GM18951 (cell line): Measurements from ENCODE around the gene TMEM171.

Source experiments
- POLR2A ChIP-seq: IDR thresholded peaks from 4 replicates; pipeline ENCODE4 v1.6.1; 2011; ENCODE audit warnings: mild to moderate bottlenecking; ENCODE audit not compliant: insufficient read length, insufficient read depth; ENCODE audit errors: extremely low read depth
- in situ Hi-C: fragments of 300-500 bp; cut with MboI; formaldehyde crosslinking; loops from one replicate; pipeline ENCODE4 v1.12.0; 2022; ENCODE audit warnings: low sequenced_read_pairs, mixed read lengths, inconsistent platforms; ENCODE audit not compliant: unreplicated experiment

The TMEM171 gene, protein sequence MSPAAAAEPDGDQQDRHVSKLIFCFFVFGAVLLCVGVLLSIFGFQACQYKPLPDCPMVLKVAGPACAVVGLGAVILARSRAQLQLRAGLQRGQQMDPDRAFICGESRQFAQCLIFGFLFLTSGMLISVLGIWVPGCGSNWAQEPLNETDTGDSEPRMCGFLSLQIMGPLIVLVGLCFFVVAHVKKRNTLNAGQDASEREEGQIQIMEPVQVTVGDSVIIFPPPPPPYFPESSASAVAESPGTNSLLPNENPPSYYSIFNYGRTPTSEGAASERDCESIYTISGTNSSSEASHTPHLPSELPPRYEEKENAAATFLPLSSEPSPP

DNA sequence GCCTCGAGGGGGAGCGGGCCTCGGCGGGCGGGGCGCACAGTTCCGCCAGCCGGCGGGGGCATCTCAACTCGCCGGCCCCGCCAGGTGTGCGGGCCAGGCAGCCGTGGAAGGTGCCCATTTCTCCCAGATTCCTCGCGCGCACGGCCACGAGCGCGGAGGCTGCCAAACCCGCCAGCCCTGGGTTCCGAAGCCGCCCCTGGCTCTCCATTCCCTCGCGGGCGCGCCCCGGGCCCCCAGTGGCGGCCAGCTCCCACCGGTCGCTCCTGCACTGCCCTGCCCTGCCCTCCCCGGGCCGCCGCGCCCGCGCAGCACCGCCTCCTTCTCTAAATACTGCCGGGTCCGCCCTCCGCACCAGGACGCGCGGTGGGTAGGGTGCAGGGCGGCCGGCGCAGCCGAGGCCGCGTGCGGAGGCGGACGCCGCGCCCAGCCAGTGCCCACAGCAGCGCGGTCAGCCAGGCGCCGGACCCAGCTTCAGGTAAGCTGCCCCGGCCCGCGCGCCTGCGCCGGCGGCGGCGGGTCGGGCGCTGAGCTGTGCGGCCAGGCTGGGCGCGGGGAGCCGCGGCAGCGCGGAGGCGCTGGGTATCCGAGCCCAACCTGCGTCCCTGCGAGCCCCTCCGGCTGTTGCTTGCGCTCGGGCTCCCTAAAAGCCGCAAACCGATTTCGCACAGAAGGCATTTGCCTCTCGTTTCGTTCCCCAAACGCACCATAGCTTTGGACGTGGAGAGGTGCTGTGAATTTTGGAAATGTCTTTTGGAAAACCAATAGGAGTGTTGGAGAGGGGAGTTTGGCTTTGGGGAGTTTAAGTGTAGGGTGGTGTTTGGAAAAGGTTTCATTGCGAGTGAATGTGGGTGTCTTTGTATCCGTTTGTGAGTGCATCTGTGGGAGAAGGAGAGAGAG lies at the start of gene TMEM171:
TSS of gene TMEM171 (plus strand) at position 354 of the 897 bp plus-strand sequence. CDS start 2,799 bp downstream, outside the sequence.
- in situ Hi-C loops = no loop called here
- TF ChIP-seq POLR2A = no peak

DNA sequence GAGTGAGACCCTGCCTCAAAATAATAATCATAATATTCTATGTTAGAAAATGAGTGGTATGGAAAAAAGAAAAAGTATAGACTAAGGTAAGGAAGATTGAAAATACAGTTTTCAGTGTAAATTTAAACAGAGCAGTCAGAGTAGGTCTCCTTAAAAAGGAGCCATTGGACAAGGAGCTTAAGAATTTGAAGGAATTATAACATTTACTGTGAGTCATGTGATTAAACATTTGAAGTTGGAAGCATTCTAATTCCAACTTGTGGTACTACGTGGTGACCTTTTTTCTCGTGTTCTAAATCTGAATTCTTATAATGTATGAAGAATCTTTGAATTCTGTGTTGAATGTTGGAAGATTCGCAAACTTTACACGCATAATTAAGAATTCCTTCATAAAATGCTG lies 39.3 kb upstream of the TMEM171 start:
- no peak for TF ChIP-seq POLR2A
- in situ Hi-C loops = no loop called here

DNA sequence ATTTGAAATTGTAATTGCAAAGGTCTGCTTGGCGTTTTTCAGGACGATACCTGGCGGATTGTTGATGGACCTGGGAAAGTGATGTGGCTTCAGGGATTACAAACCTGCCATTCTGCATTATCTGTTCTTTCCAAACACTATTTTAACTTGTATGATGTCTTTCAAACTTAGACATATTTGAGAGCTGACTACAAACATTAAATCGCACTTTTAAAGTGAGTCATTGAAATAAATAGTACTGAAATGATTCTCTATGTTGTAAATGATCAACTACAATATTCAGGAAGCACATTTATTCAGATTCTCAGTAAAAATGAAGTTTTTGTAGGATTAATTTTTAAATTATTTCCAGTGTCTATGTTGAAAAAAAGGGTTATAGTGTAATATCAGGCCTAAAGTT lies 32.3 kb upstream of the TMEM171 start:
- in situ Hi-C loops = no loop called here
- no peak for TF ChIP-seq POLR2A

DNA sequence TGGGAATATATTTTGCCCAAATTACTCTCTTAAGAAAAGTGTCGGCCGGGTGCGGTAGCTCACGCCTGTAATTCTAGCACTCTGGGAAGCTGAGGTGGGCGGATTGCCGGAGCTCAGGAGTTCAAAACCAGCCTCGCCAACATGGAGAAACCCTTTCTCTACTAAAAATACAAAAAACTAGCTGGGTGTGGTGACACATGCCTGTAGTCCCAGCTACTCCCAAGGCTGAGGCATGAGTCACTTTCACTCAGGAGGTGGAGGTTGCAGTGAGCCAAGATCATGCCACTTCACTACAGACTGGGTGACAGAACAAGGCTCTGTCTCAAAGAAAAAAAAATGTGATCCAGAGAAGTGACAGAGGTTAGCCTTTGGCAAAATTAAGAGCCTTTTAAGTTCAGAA lies 26.4 kb upstream of the TMEM171 start:
- no peak for TF ChIP-seq POLR2A
- in situ Hi-C loops = no loop called here

DNA sequence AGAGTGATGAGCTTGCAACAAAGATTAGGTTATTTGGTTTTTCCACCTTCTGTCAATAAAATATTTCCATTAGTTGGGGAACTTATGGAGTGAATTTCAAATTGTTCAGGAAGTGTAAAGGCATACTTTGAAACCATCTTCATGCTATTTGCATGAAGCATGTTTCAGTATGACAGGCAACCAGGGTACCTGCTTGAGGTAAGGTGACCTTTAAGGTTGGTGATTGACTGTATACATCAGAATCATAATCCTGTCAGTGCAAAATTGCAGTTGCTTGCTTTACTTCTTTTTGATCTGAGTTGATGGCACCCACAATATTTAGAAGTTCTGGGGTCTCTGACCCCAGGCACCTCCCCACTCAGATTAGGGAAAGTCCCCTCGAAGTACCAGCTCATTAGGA lies 26.0 kb upstream of the TMEM171 start:
- in situ Hi-C loops = no loop called here
- no peak for TF ChIP-seq POLR2A

DNA sequence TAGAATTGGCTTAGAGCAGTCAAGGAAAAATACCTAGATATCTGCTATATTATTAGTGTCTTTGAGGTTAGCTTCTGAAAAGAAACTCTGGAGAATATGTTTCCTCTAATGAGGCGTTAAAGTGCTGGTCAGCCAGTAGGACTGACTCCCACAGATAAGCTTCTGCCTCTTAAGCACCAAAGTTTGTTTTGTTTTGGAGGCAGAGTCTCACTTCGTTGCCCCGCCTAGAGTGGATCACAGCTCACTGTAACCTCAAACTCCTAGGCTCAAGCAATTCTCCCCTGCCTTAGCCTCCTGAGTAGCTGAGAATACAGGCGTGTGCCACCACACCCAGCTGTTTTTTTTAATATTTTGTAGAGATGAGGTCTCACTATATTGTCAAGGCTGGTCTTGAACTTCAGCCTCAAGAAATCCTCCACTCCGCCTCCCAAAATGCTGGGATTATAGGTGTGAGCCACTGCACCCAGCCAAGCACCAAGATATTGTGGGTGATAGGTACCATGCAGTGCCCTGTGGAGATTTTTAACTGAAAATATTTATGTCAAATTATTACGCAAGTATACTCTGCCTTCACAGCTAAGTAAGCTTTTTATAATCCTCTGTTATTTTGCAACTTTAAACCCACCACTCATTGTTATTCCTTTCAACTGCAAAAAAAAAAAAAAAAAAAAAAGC lies 24.7 kb upstream of the TMEM171 start:
- in situ Hi-C loops = no loop called here
- TF ChIP-seq POLR2A = no peak

DNA sequence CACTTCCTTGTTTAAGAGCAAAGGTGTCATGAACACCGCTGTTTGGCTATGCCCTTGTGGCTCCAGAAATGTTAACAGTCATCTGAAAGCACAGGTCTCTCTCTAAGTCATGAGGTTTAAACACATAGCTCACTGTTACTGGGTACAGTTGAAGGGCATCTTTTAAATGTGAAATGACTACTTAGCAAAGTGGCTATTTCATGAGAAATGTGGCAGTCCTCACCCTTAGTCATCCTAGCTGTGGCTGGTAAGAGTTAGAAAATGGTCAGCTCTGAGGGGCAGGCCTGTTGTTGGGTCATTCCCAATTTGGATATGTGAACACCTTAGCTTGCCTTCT lies 24.2 kb upstream of the TMEM171 start:
- TF ChIP-seq POLR2A = no peak
- in situ Hi-C loops = no loop called here

DNA sequence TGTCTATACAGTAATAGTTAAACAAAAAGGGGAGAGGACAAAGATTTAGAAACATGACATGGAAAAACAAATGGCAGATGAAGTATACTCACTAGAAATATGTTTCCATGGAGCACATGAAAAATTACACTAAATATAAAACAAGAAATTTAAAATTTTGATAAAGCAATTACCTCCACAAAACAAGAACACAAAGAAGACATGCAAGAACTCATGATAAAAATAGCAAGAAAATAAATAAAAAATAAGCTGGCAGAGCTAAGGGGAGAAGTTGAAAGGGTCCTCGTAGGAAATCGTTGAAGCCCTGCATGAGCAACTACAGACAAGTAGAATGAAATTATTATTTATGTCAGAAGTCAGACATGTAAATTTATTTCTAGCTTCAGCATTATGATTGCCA lies 22.6 kb upstream of the TMEM171 start:
- TF ChIP-seq POLR2A = no peak
- in situ Hi-C loops = no loop called here

DNA sequence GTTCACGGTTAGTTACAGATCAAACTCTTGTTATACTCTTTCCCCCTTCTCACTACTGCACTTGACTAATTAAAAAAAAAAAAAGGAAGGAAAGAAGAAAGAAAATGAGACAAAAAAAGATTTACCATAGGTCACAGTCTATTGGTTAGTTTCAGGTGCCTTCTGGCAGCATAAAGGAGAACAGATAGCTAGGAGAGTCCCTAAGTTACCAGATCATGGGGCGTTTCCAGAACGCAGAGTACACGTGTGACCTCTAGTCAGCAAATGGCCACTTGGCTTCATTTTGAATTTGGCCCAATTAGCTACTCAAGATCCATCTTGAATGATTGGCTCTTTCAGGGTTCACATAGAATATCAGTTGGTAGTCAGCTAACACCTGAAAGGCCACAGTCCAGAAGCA lies 20.3 kb upstream of the TMEM171 start:
- no peak for TF ChIP-seq POLR2A
- in situ Hi-C loops = no loop called here

DNA sequence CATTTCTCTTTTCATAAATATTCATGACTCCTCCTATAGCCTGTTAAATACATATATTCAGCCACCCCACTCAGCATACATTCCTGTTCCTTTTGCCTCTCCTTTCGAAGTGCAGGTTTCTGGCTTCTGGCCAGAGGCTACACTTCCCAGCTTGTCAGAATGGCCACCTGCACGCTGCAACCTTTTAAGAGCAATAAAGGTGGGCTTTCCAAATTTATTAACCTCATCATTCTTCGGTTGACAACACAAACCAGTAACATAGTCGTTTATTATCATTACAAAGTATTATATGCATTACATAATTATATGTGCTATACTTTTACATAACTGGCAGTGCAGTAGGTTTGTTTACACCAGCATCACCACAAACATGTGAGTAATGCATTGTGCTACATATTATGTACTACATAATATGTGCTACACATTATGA lies 16.5 kb upstream of the TMEM171 start:
- in situ Hi-C loops = no loop called here
- no peak for TF ChIP-seq POLR2A

DNA sequence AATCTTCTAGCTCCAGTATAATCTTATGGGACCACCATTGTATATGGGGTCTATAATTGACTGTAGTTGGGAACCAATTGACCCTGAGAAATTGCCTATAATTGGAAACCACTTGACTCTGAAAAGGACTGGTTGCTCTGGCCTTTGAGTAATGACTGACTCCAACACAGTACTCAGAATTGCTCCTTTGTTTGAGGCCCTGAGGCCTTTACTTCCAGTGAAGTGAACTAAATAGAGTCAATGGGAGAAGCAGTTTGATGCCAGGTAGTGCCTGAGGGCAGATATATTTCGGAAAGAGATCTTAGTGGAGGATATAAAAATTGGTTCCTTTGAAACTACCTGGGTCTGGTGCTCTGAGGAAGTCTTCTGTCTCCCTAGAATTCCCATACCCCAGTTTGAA lies 16.0 kb upstream of the TMEM171 start:
- in situ Hi-C loops = no loop called here
- TF ChIP-seq POLR2A = no peak

DNA sequence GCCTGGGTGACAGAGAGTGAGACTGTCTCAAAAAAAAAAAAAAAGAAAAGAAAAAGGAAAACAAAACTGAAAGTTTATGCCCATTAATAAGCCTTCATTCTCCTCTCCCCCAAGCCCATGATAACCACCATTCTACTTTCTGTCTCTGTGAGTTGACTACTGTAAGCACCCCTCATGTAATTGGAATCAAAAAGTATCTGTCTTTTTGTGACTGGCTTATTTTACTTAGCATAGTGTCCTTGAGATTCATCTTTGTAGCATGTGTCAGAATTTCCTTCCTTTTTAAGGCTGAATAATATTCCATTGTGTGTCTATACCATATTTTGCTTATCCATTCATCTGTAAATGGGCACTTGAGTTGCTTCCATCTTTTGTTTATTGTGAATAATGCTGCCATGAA lies 14.0 kb upstream of the TMEM171 start:
- TF ChIP-seq POLR2A = no peak
- in situ Hi-C loops = no loop called here

DNA sequence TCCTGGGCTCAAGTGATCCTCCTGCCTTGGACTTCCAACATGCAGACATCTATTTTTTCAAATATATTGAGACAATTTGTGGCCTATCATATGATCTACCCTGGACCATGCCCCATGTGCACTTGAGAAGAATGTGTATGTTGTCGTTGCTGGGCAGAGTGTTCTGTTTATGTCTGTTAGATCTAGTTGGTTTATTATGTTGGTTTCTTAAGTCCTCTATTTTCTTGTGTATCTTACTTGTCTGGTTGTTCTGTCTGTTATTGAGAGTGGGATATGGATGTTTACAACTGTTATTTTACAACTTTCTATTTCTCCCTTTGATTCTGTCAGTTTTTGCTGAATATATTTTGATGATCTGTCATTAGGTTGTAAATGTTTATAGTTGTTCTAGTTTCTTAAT lies 10.2 kb upstream of the TMEM171 start:
- TF ChIP-seq POLR2A = no peak
- in situ Hi-C loops = no loop called here

DNA sequence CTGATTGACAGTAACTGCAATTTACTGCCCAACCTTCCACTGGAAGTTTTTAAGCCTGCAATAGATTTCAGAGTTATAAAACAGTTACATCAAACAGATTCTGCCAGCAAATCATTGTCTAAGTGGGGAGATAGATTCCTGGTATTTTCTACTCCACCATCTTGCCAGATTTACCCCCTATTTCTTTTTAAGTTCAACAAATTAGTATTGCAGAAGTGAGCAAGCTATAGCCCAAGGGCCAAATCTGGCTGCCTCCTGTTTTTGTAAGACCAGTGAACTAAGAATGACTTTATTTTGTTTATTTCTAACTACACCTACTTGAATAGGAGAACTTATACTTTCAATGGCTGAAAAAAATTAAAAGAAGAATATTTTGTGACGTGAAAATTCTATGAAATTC lies 8.8 kb upstream of the TMEM171 start:
- TF ChIP-seq POLR2A = no peak
- in situ Hi-C loops = no loop called here

DNA sequence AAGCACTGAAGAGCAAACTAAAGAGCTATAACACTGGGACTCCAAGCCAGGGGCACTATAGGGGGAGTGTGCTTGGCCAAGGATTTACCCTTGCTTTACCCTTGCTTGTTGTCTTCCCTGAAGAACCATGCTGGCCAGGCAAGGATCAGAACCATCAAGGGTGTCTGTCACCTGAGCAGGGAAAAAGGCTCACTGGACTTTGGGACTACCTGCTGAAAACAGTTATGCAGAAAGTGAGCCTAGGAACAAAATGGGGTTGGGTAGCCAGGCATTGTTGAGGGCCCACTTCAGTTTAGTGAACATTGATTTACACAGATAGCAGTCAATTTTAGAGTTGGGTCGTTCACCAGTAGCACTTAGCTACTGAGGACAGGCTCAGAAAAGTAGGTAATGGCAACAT lies 8.0 kb upstream of the TMEM171 start:
- in situ Hi-C loops = no loop called here
- no peak for TF ChIP-seq POLR2A
